Upper lobe of left lung (tissue), 4 donors: ENCODE data around the gene CYB5R4.
"Not testable (repeated sequence)": the region's sequence is repeated elsewhere in the genome, so short reads cannot be mapped to it uniquely, and the experiment has no call there.

Experiments
- CTCF ChIP-seq, 6 experiments: fragments of 450-650 bp in 4 of 6; fragments of 200-600 bp in 2 of 6; sonication (generic) in 2 of 6; IDR thresholded peaks; one replicate each; pipeline ENCODE4 v1.5.1; 2016 to 2019; ENCODE audit warnings: antibody characterized with exemption in 6 of 6
- POLR2A ChIP-seq, 4 donors: fragments of 450-650 bp; IDR thresholded peaks; one replicate each; pipeline ENCODE4 v1.5.1; 2016 to 2017; ENCODE audit warnings: antibody characterized with exemption in 4 of 4, mild to moderate bottlenecking in 2 of 4
- POLR2AphosphoS5 ChIP-seq, 2 donors: sonication (generic); formaldehyde crosslinking; IDR thresholded peaks; one replicate each; pipeline ENCODE4 v1.5.1; 2017; ENCODE audit warnings: antibody characterized with exemption in 2 of 2

- not testable (repeated sequence) for TF ChIP-seq CTCF, POLR2A, POLR2AphosphoS5 (IDR thresholded peaks at IDR 0.05)
Observed at GRCh38 chr6:83946201-83946833, 86.8 kb downstream of the CYB5R4 start.
